Epithelial cell of proximal tubule (primary cell): ENCODE measurements around the gene CERS4. TPM values are rescaled to one million over a fixed set of nuclear protein-coding genes. Genes with fewer than 3 reads are reported as not detected.
"Not testable (repeated sequence)": the region's sequence is repeated elsewhere in the genome, so short reads cannot be mapped to it uniquely, and the experiment has no call there.

ENCODE experiments used
- DNase-seq: peaks from one replicate; pipeline ENCODE4 v3.0.0-alpha.2; 2011; ENCODE audit warnings: low read depth
- H3K4me3 ChIP-seq: 2 replicates; pipeline ENCODE4 v1.5.1; 2011; ENCODE audit warnings: low read depth, mild to moderate bottlenecking, low read length
- CTCF ChIP-seq: conservative IDR thresholded peaks from 2 replicates; pipeline ENCODE4 v1.5.1; 2012; ENCODE audit warnings: low read depth, mild to moderate bottlenecking, low read length
- total RNA-seq: library from RNA; depleted of rRNA; stranded (reverse); fragments of >200 nt; gene quantifications from 2 replicates; pipeline ENCODE4 v1.2.3, GENCODE V29; 2015

Gene CERS4
- total RNA-seq, 1 donor from 2014 or later, result 24.5 TPM

GRCh38 chr19:8259922-8260247 lies 50.7 kb downstream of the CERS4 start:
- no peak overlapping the region for H3K4me3 ChIP-seq
- no peak for TF ChIP-seq CTCF
- no peak for DNase-seq

GRCh38 chr19:8261347-8261746 lies 52.2 kb downstream of the CERS4 start:
- no peak for TF ChIP-seq CTCF

GRCh38 chr19:8261881-8262280 lies 52.7 kb downstream of the CERS4 start:
- DNase-seq, result no peak
- TF ChIP-seq CTCF, result no peak

More at GRCh38 chr19:8261347-8261746, 52.2 kb downstream of the CERS4 start:
- no peak for DNase-seq
- no peak overlapping the region for H3K4me3 ChIP-seq

GRCh38 chr19:8262431-8262830 lies 53.3 kb downstream of the CERS4 start:
- DNase-seq, result no peak
- TF ChIP-seq CTCF, result no peak
- H3K4me3 ChIP-seq, result no peak overlapping the region

More at GRCh38 chr19:8261881-8262280, 52.7 kb downstream of the CERS4 start:
- no peak overlapping the region for H3K4me3 ChIP-seq

- DNase-seq, result not testable (repeated sequence)
Measured at GRCh38 chr19:8264248-8264647, 55.1 kb downstream of the CERS4 start.

GRCh38 chr19:8265872-8266271 lies 56.7 kb downstream of the CERS4 start:
- no peak for DNase-seq
- no peak for TF ChIP-seq CTCF
- no peak overlapping the region for H3K4me3 ChIP-seq

More at GRCh38 chr19:8264248-8264647, 55.1 kb downstream of the CERS4 start:
- H3K4me3 ChIP-seq, result not testable (repeated sequence)

GRCh38 chr19:8269724-8270123 lies 60.6 kb downstream of the CERS4 start:
- H3K4me3 ChIP-seq, result no peak overlapping the region
- DNase-seq, result no peak
- TF ChIP-seq CTCF, result no peak

GRCh38 chr19:8276508-8276907 lies 67.3 kb downstream of the CERS4 start:
- not testable (repeated sequence) for H3K4me3 ChIP-seq, DNase-seq

GRCh38 chr19:8291337-8291736 lies 82.2 kb downstream of the CERS4 start:
- DNase-seq, H3K4me3 ChIP-seq: not testable (repeated sequence)
